Peyer's patch (tissue), 4 donors: ENCODE measurements around the gene ARNT2. TPM values are rescaled to one million over a fixed set of nuclear protein-coding genes. Genes with fewer than 3 reads are reported as not detected.

Source experiments
- DNase-seq, 3 donors: peaks; one replicate each; pipeline ENCODE4 v3.0.0-alpha.2; 2017 to 2019
- H3K27ac ChIP-seq, 4 donors: fragments of 200-600 bp; sonication (generic); one replicate each; pipeline ENCODE4 v1.5.1; 2016 to 2019
- H3K27me3 ChIP-seq, 2 donors: fragments of 200-600 bp; sonication (generic); one replicate each; pipeline ENCODE4 v1.5.1; 2019
- H3K36me3 ChIP-seq, 3 donors: fragments of 200-600 bp; sonication (generic); one replicate each; pipeline ENCODE4 v1.5.1; 2016 to 2019
- H3K4me1 ChIP-seq, 4 donors: fragments of 200-600 bp; sonication (generic); one replicate each; pipeline ENCODE4 v1.5.1; 2016 to 2019
- H3K4me3 ChIP-seq, 4 donors: fragments of 200-600 bp; sonication (generic); 1 replicate in 3 of 4; 2 replicates in 1 of 4; pipeline ENCODE4 v1.5.1; 2016 to 2019; ENCODE audit warnings: mild to moderate bottlenecking in 1 of 4
- H3K9me3 ChIP-seq, 4 donors: fragments of 200-600 bp; sonication (generic); one replicate each; pipeline ENCODE4 v1.5.1; 2016 to 2019; ENCODE audit warnings: mild to moderate bottlenecking in 1 of 4
- CTCF ChIP-seq, 6 experiments: fragments of 450-650 bp in 4 of 6; fragments of 200-600 bp in 2 of 6; sonication (generic) in 1 of 6; IDR thresholded peaks; one replicate each; pipeline ENCODE4 v1.5.1; 2017 to 2019; ENCODE audit warnings: antibody characterized with exemption in 6 of 6, mild to moderate bottlenecking in 3 of 6, moderate library complexity in 1 of 6
- POLR2A ChIP-seq, 2 donors: fragments of 450-650 bp; IDR thresholded peaks; one replicate each; pipeline ENCODE4 v1.5.1; 2017; ENCODE audit warnings: antibody characterized with exemption in 2 of 2, mild to moderate bottlenecking in 2 of 2, moderate library complexity in 2 of 2
- total RNA-seq, 4 donors: library from RNA; depleted of rRNA; stranded (reverse); fragments of >200 nt; gene quantifications; one replicate each; pipeline ENCODE4 v1.1.0, GENCODE V29; 2016

The ARNT2 gene
- total RNA-seq, 4 donors from 2014 or later, result 2.5 to 10.3 (median 4.5) TPM

DNA sequence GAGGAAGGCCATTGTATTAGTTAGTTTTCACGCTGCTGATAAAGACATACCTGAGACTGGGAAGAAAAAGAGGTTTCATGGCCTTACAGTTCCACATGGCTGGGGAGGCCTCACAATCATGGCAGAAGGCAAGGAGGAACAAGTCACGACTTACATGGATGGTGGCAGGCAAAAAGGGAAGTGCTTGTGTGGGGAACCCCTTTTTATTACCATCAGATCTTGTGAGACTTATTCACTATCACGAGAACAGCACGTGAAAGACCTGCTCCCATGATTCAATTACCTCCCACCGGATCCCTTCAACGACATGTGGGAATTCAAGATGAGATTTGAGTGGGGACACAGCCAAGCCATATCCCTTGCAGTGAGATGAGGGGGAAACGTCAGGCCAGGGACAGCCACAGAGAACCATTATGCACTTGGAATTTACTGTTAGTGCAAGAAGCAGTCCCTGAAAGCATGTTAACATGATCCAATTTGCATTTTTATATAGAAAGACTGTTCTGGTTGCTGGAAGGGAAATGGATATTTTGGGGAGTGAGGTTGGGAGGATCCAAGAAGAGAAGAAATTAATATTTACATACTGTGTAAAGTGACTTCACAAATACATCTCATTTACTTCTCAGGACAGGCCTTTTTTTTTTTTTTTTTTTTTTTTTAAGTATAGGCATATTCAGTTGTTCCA is 87.1 kb downstream of the ARNT2 start:
- Histone ChIP-seq H3K27me3 (no peaks in the 10 kb centered on the region), H3K4me1 (no peaks in the 10 kb centered on the region), H3K36me3 (no peaks in the 10 kb centered on the region), H3K9me3 (no peaks in the 10 kb centered on the region), H3K27ac (no peak overlapping the region), H3K4me3 (no peak overlapping the region)
- no peak for DNase-seq
- TF ChIP-seq CTCF (IDR thresholded peaks at IDR 0.05), result no peak
- TF ChIP-seq POLR2A (IDR thresholded peaks at IDR 0.05), result no peak

DNA sequence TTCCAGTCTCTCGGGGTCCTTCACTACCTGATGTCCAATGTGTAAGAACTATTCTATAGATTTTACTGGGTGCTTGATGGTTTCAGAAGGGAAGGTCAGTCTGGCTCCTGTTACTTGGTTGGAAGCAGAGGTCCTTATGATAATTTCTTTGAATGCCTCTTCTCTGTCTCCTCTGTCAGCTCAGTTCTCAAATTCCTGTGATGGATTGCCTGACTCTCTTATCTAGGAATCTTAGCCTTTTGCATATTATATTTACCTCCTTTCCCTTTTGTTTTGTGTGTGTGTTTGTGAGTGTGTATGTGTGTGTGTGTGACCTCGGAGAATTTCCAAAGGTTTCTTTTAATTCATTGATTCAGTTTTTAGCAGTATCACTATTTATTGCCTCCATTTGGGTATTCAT is 88.2 kb downstream of the ARNT2 start:
- no peaks in the 10 kb centered on the region for H3K4me1 ChIP-seq
- no peak for TF ChIP-seq POLR2A (IDR thresholded peaks at IDR 0.05)
- TF ChIP-seq CTCF (IDR thresholded peaks at IDR 0.05), result no peak
- no peak for DNase-seq
- no peaks in the 10 kb centered on the region for H3K9me3 ChIP-seq
- no peaks in the 10 kb centered on the region for H3K27me3 ChIP-seq
- H3K4me3 ChIP-seq, result no peak overlapping the region
- no peak overlapping the region for H3K27ac ChIP-seq
- no peaks in the 10 kb centered on the region for H3K36me3 ChIP-seq

DNA sequence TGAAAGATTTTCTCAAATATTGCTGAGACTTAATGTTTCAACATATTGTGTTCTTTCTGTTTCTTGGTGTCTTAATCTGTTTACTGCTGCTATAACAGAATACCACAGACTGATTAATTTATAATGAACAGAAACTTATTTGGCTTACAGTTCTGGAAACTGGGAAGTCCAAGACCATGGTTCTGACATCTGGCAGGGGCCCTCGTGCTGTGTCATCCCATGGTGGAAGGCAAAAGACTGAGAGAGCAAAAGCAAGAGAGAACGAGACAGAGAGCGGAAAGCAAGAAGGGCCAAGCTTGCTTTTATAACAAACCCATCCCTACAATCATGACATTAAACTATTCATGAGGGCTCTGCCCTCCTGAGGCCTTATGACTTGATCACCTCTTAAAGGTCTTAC is 88.7 kb downstream of the ARNT2 start:
- no peaks in the 10 kb centered on the region for H3K27me3 ChIP-seq
- H3K4me3 ChIP-seq, result no peak overlapping the region
- no peak for DNase-seq
- H3K36me3 ChIP-seq, result no peaks in the 10 kb centered on the region
- TF ChIP-seq CTCF (IDR thresholded peaks at IDR 0.05) (no peak), POLR2A (IDR thresholded peaks at IDR 0.05) (no peak)
- no peak overlapping the region for H3K27ac ChIP-seq
- H3K9me3 ChIP-seq, result no peaks in the 10 kb centered on the region
- no peaks in the 10 kb centered on the region for H3K4me1 ChIP-seq

DNA sequence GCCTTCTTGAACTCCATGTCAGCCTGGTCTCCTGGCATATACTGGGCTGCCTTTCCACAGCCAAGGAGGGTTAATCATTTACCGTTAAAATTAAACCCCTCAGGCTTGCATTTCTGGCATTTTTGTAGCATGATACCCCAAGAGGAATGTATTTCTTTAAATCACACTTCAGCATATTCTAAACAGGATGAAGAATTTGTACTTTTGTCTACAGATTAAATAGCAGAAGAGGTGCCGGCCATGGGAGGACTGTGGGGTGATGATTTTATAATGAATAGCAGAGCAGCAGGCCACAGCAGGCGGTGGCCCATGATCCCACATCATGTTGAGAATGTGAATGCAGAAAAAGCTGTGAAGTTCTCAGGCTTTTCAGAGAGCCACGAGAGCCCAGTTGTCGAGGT is 90.2 kb downstream of the ARNT2 start:
- Histone ChIP-seq H3K27me3 (no peaks in the 10 kb centered on the region), H3K4me3 (no peak overlapping the region), H3K36me3 (no peaks in the 10 kb centered on the region), H3K27ac (no peak overlapping the region), H3K9me3 (no peaks in the 10 kb centered on the region), H3K4me1 (no peaks in the 10 kb centered on the region)
- no peak for DNase-seq
- no peak for TF ChIP-seq CTCF (IDR thresholded peaks at IDR 0.05)
- no peak for TF ChIP-seq POLR2A (IDR thresholded peaks at IDR 0.05)

DNA sequence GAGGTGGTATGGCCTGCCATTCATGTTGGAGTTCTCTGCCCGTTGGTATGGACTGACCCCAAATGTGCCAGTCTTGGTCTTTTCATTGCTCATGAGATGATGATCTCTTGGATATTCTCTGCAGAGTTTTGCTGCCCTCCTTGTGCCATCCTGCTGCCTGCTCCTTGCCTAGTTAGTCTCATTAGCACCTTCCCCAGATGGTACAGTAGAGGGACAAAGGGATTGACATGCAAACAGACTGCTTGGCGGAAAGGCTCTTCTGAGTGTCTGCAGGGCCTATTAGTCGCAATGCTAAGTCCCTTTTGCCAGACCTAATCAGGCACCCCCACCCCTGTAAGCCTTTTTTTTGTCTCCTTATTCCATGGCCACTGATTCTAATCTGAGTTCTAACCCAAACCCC is 90.6 kb downstream of the ARNT2 start:
- Histone ChIP-seq H3K9me3 (no peaks in the 10 kb centered on the region), H3K27ac (no peak overlapping the region), H3K27me3 (no peaks in the 10 kb centered on the region), H3K36me3 (no peaks in the 10 kb centered on the region), H3K4me1 (no peaks in the 10 kb centered on the region), H3K4me3 (no peak overlapping the region)
- no peak for TF ChIP-seq POLR2A (IDR thresholded peaks at IDR 0.05)
- TF ChIP-seq CTCF (IDR thresholded peaks at IDR 0.05), result no peak
- no peak for DNase-seq
